ENCODE data around the gene AFAP1.

Gene AFAP1

GRCh38 chr4:7868892-7869471 lies 70.7 kb downstream of the AFAP1 start:
- H3K4me3 ChIP-seq (IDR thresholded peaks at IDR 0.05; ENCODE audit: insufficient read depth, low read depth, low read length), result no peak overlapping the region
- H3K4me1 ChIP-seq (ENCODE audit: low read depth, poor library complexity, severe bottlenecking), result no peaks in the 10 kb centered on the region
- no peaks in the 10 kb centered on the region for H3K79me2 ChIP-seq (ENCODE audit: insufficient read depth, low read depth)
- TF ChIP-seq CTCF (conservative IDR thresholded peaks at IDR 0.05; ENCODE audit: low read depth, low read length), result no peak
- no peak overlapping the region for H3K9ac ChIP-seq
- no peak overlapping the region for H3K4me2 ChIP-seq
- H2AFZ ChIP-seq (ENCODE audit: low read depth), result no peak overlapping the region
- no peaks in the 10 kb centered on the region for H3K27me3 ChIP-seq (ENCODE audit: insufficient read depth, low read depth)
- no peaks in the 10 kb centered on the region for H3K36me3 ChIP-seq (ENCODE audit: insufficient read depth)
- no peaks in the 10 kb centered on the region for H4K20me1 ChIP-seq (ENCODE audit: insufficient read depth)
- no peak overlapping the region for H3K27ac ChIP-seq

GRCh38 chr4:7868436-7868775 lies 71.3 kb downstream of the AFAP1 start:
- TF ChIP-seq CTCF (conservative IDR thresholded peaks at IDR 0.05; ENCODE audit: low read depth, low read length), result no peak
- H3K27me3 ChIP-seq (ENCODE audit: insufficient read depth, low read depth), result no peaks in the 10 kb centered on the region
- no peak overlapping the region for H3K4me3 ChIP-seq (IDR thresholded peaks at IDR 0.05; ENCODE audit: insufficient read depth, low read depth, low read length)
- H3K4me1 ChIP-seq (ENCODE audit: low read depth, poor library complexity, severe bottlenecking), result no peaks in the 10 kb centered on the region
- H3K4me2 ChIP-seq, result no peak overlapping the region
- no peak overlapping the region for H2AFZ ChIP-seq (ENCODE audit: low read depth)
- no peak overlapping the region for H3K27ac ChIP-seq
- H3K79me2 ChIP-seq (ENCODE audit: insufficient read depth, low read depth), result no peaks in the 10 kb centered on the region
- H3K36me3 ChIP-seq (ENCODE audit: insufficient read depth), result no peaks in the 10 kb centered on the region
- H3K9ac ChIP-seq, result no peak overlapping the region
- no peaks in the 10 kb centered on the region for H4K20me1 ChIP-seq (ENCODE audit: insufficient read depth)

- Histone ChIP-seq H3K4me3 (IDR thresholded peaks at IDR 0.05; ENCODE audit: insufficient read depth, low read depth, low read length) (no peak overlapping the region), H2AFZ (ENCODE audit: low read depth) (no peak overlapping the region), H3K36me3 (ENCODE audit: insufficient read depth) (no peaks in the 10 kb centered on the region), H3K9ac (no peak overlapping the region), H3K79me2 (ENCODE audit: insufficient read depth, low read depth) (no peaks in the 10 kb centered on the region), H4K20me1 (ENCODE audit: insufficient read depth) (no peaks in the 10 kb centered on the region), H3K4me2 (no peak overlapping the region), H3K27ac (no peak overlapping the region), H3K4me1 (ENCODE audit: low read depth, poor library complexity, severe bottlenecking) (no peaks in the 10 kb centered on the region), H3K27me3 (ENCODE audit: insufficient read depth, low read depth) (no peaks in the 10 kb centered on the region)
- no peak for TF ChIP-seq CTCF (conservative IDR thresholded peaks at IDR 0.05; ENCODE audit: low read depth, low read length)
These were observed 71.8 kb downstream of the AFAP1 start for GRCh38 chr4:7867701-7868435.

- no peaks in the 10 kb centered on the region for H3K27me3 ChIP-seq (ENCODE audit: insufficient read depth, low read depth)
- H3K9ac ChIP-seq, result no peak overlapping the region
- TF ChIP-seq CTCF (conservative IDR thresholded peaks at IDR 0.05; ENCODE audit: low read depth, low read length), result no peak
- H4K20me1 ChIP-seq (ENCODE audit: insufficient read depth), result no peaks in the 10 kb centered on the region
- no peak overlapping the region for H3K4me2 ChIP-seq
- H3K79me2 ChIP-seq (ENCODE audit: insufficient read depth, low read depth), result no peaks in the 10 kb centered on the region
- H3K4me3 ChIP-seq (IDR thresholded peaks at IDR 0.05; ENCODE audit: insufficient read depth, low read depth, low read length), result no peak overlapping the region
- H2AFZ ChIP-seq (ENCODE audit: low read depth), result no peak overlapping the region
- H3K4me1 ChIP-seq (ENCODE audit: low read depth, poor library complexity, severe bottlenecking), result no peaks in the 10 kb centered on the region
- H3K36me3 ChIP-seq (ENCODE audit: insufficient read depth), result no peaks in the 10 kb centered on the region
- no peak overlapping the region for H3K27ac ChIP-seq
These were observed 72.5 kb downstream of the AFAP1 start for GRCh38 chr4:7867191-7867590.
